IMR-90 (cell line): ENCODE measurements around the gene ARVCF. TPM values are rescaled to one million over a fixed set of nuclear protein-coding genes. Genes with fewer than 3 reads are reported as not detected.

ENCODE experiments used
- ATAC-seq: fragments of 200-7000 bp; cut with Tn5 transposase; 2 replicates; pipeline ENCODE4 v1.9.1; 2020; ENCODE audit warnings: low read depth, mild to moderate bottlenecking, moderate library complexity
- BruUV-seq: library from RNA; stranded (reverse); fragments of 400-500 nt; replicated peaks from 2 replicates; lab custom pipeline; 2021; lab: Mats Ljungman, UMichigan
- CTCF ChIA-PET: fragments of 300-600 bp; formaldehyde crosslinking; extraction: SDS; loops from one replicate; lab custom pipeline; 2021; ENCODE audit warnings: antibody characterized with exemption; lab: Yijun Ruan, JAX
- POLR2A ChIA-PET: fragments of 300-600 bp; sonication (Branson Sonifier 250); formaldehyde crosslinking; loops from one replicate; lab custom pipeline; 2022; ENCODE audit warnings: antibody characterized with exemption; ENCODE audit not compliant: unreplicated experiment; lab: Charles Lee
- DNase-seq: peaks from one replicate; pipeline ENCODE4 v3.0.0; 2013
- H2AFZ ChIP-seq: replicated peaks from 2 replicates; pipeline ENCODE3; 2013; ENCODE audit warnings: low read length, mild to moderate bottlenecking; ENCODE audit not compliant: poor library complexity
- H2AK5ac ChIP-seq: 2 replicates; pipeline ENCODE4 v1.6.1; 2013; ENCODE audit warnings: low read depth, low read length, inconsistent platforms
- H2AK9ac ChIP-seq: replicated peaks from 2 replicates; pipeline ENCODE3; 2013; ENCODE audit warnings: mild to moderate bottlenecking, low read depth, low read length, moderate library complexity; ENCODE audit not compliant: poor library complexity
- H2BK120ac ChIP-seq: 2 replicates; pipeline ENCODE4 v1.6.1; 2013; ENCODE audit warnings: low read depth, low read length, inconsistent platforms
- H2BK15ac ChIP-seq: 3 replicates; pipeline ENCODE4 v1.6.1; 2013; ENCODE audit warnings: low read depth, low read length, inconsistent platforms
- H2BK20ac ChIP-seq: 2 replicates; pipeline ENCODE4 v1.6.1; 2013; ENCODE audit warnings: low read depth, mild to moderate bottlenecking, inconsistent platforms, low read length, moderate library complexity
- H2BK5ac ChIP-seq: 2 replicates; pipeline ENCODE4 v1.6.1; 2013; ENCODE audit warnings: mild to moderate bottlenecking, low read depth, low read length, inconsistent platforms; ENCODE audit not compliant: poor library complexity, severe bottlenecking
- H3K14ac ChIP-seq: replicated peaks from 2 replicates; pipeline ENCODE4 v1.6.1; 2013; ENCODE audit warnings: low read depth, low read length, inconsistent platforms
- H3K18ac ChIP-seq: 2 replicates; pipeline ENCODE4 v1.6.1; 2013; ENCODE audit warnings: low read depth, low read length, control low read depth
- H3K23ac ChIP-seq: 2 replicates; pipeline ENCODE4 v1.6.1; 2013; ENCODE audit warnings: low read depth, low read length, inconsistent platforms
- H3K27ac ChIP-seq: 2 replicates; pipeline ENCODE4 v1.5.1; 2013; ENCODE audit warnings: mild to moderate bottlenecking, control low read depth, low read length; ENCODE audit not compliant: insufficient read depth
- H3K27me3 ChIP-seq: 2 replicates; pipeline ENCODE4 v1.6.1; 2013; ENCODE audit warnings: low read length; ENCODE audit not compliant: control insufficient read depth, insufficient read depth
- H3K36me3 ChIP-seq: 2 replicates; pipeline ENCODE4 v1.6.1; 2013; ENCODE audit warnings: low read length, mixed read lengths; ENCODE audit not compliant: control insufficient read depth, insufficient read depth
- H3K4ac ChIP-seq: 2 replicates; pipeline ENCODE4 v1.6.1; 2013; ENCODE audit warnings: low read depth, low read length, inconsistent platforms
- H3K4me1 ChIP-seq: 2 replicates; pipeline ENCODE4 v1.6.1; 2013; ENCODE audit warnings: low read length, mixed read lengths; ENCODE audit not compliant: control insufficient read depth, insufficient read depth
- H3K4me2 ChIP-seq: 2 replicates; pipeline ENCODE4 v1.6.1; 2013; ENCODE audit warnings: low read depth, mild to moderate bottlenecking, control low read depth, low read length, moderate library complexity
- H3K4me3 ChIP-seq: 2 replicates; pipeline ENCODE4 v1.5.1; 2013; ENCODE audit warnings: low read depth, mild to moderate bottlenecking, control low read depth, low read length, moderate library complexity; ENCODE audit not compliant: insufficient read depth
- H3K56ac ChIP-seq: 2 replicates; pipeline ENCODE4 v1.6.1; 2013; ENCODE audit warnings: low read length, inconsistent platforms; ENCODE audit not compliant: insufficient read depth; ENCODE audit errors: extremely low read depth
- H3K79me1 ChIP-seq, 2 experiments: 2 replicates each; pipeline ENCODE4 v1.6.1; 2013; ENCODE audit warnings: low read length in 2 of 2, inconsistent platforms in 1 of 2, low read depth in 1 of 2
- H3K9ac ChIP-seq: 2 replicates; pipeline ENCODE4 v1.6.1; 2013; ENCODE audit warnings: low read depth, low read length, control low read depth
- H3K9me1 ChIP-seq: 2 replicates; pipeline ENCODE4 v1.6.1; 2013; ENCODE audit warnings: low read length, inconsistent platforms; ENCODE audit not compliant: insufficient read depth
- H3K9me3 ChIP-seq: 2 replicates; pipeline ENCODE4 v1.6.1; 2013; ENCODE audit warnings: low read length; ENCODE audit not compliant: control insufficient read depth, insufficient read depth
- H4K20me1 ChIP-seq: 2 replicates; pipeline ENCODE4 v1.6.1; 2013; ENCODE audit warnings: low read length, inconsistent platforms; ENCODE audit not compliant: insufficient read depth
- H4K5ac ChIP-seq: 2 replicates; pipeline ENCODE4 v1.6.1; 2013; ENCODE audit warnings: mild to moderate bottlenecking, low read depth, low read length, control low read depth
- H4K8ac ChIP-seq, 2 experiments: 2 replicates each; pipeline ENCODE4 v1.6.1; 2013; ENCODE audit warnings: low read depth in 2 of 2, low read length in 2 of 2, control low read depth in 1 of 2, inconsistent platforms in 1 of 2
- H4K91ac ChIP-seq: 2 replicates; pipeline ENCODE4 v1.6.1; 2013; ENCODE audit warnings: low read depth, low read length, inconsistent platforms; ENCODE audit not compliant: insufficient read depth
- BHLHE40 ChIP-seq: fragments of 150-350 bp; IDR thresholded peaks from 2 replicates; pipeline ENCODE4 v1.6.1; 2016; ENCODE audit warnings: mild to moderate bottlenecking, low read depth, low read length
- CEBPB ChIP-seq: IDR thresholded peaks from 2 replicates; pipeline ENCODE4 v1.6.1; 2012; ENCODE audit warnings: low read depth, low read length, improper control_type of control experiment
- CHD1 ChIP-seq: IDR thresholded peaks from 2 replicates; pipeline ENCODE4 v1.6.1; 2012; ENCODE audit warnings: low read depth, low read length, improper control_type of control experiment
- CTCF ChIP-seq: conservative IDR thresholded peaks from 2 replicates; pipeline ENCODE4 v1.5.1; 2012; ENCODE audit warnings: mild to moderate bottlenecking, low read depth, low read length, improper control_type of control experiment
- FOS ChIP-seq: fragments of 150-350 bp; IDR thresholded peaks from 2 replicates; pipeline ENCODE4 v1.6.1; 2016; ENCODE audit warnings: low read depth, low read length
- MAFK ChIP-seq: IDR thresholded peaks from 2 replicates; pipeline ENCODE4 v1.6.1; 2012; ENCODE audit warnings: low read depth, low read length, improper control_type of control experiment
- MAZ ChIP-seq: IDR thresholded peaks from 2 replicates; pipeline ENCODE4 v1.6.1; 2012; ENCODE audit warnings: low read depth, mild to moderate bottlenecking, low read length, improper control_type of control experiment, moderate library complexity, borderline replicate concordance
- MXI1 ChIP-seq: IDR thresholded peaks from 2 replicates; pipeline ENCODE4 v1.6.1; 2012; ENCODE audit warnings: low read depth, mild to moderate bottlenecking, low read length, moderate library complexity, borderline replicate concordance
- NFE2L2 ChIP-seq: fragments of 150-350 bp; IDR thresholded peaks from 2 replicates; pipeline ENCODE4 v1.6.1; 2016; ENCODE audit warnings: low read depth, mild to moderate bottlenecking, low read length
- POLR2A ChIP-seq: IDR thresholded peaks from 2 replicates; pipeline ENCODE4 v1.6.1; 2012; ENCODE audit warnings: mild to moderate bottlenecking, low read depth, low read length
- RAD21 ChIP-seq: IDR thresholded peaks from 2 replicates; pipeline ENCODE4 v1.6.1; 2012; ENCODE audit warnings: low read length, improper control_type of control experiment
- RCOR1 ChIP-seq: IDR thresholded peaks from 2 replicates; pipeline ENCODE4 v1.6.1; 2012; ENCODE audit warnings: mild to moderate bottlenecking, low read length, improper control_type of control experiment; ENCODE audit not compliant: insufficient replicate concordance
- RFX5 ChIP-seq: IDR thresholded peaks from 2 replicates; pipeline ENCODE4 v1.8.0; 2012; ENCODE audit warnings: low read depth, mild to moderate bottlenecking, low read length, moderate library complexity
- WGBS, 2 experiments: methylation state at CpG; one replicate each; pipeline versions ENCODE4 v1.1.5 to v1.1.7; 2013; ENCODE audit warnings: missing lambda C conversion rate in 2 of 2; ENCODE audit not compliant: insufficient read length in 1 of 2; ENCODE audit errors: extremely low coverage in 2 of 2; 5-methylcytosine and 5-hydroxymethylcytosine counted together
- dilution Hi-C: fragments of 300-500 bp; cut with HindIII; formaldehyde crosslinking; loops from one replicate; pipeline ENCODE4 v1.14.3; 2018; ENCODE audit warnings: low sequenced_read_pairs; ENCODE audit not compliant: unreplicated experiment
- in situ Hi-C: fragments of 300-500 bp; cut with MboI; formaldehyde crosslinking; loops from 3 replicates; pipeline ENCODE4 v1.14.3; 2019; ENCODE audit warnings: low sequenced_read_pairs, inconsistent platforms, mixed read lengths
- intact Hi-C: fragments of 100-400 bp; cut with micrococcal nuclease; formaldehyde crosslinking; loops from 2 replicates; pipeline ENCODE4 v1.10.0; 2022
- polyA plus RNA-seq, 3 experiments: library from polyadenylated mRNA; depleted of rRNA; stranded (reverse); fragments of >200 nt; gene quantifications; 2 replicates each; pipeline ENCODE4 v1.2.3, GENCODE V29; 2012; ENCODE audit warnings: low replicate concordance in 1 of 3
- total RNA-seq: library from RNA; depleted of rRNA; stranded (reverse); fragments of >200 nt; gene quantifications from 2 replicates; pipeline ENCODE4 v1.2.3, GENCODE V29; 2012
- TF ChIP-seq, protein P1 (sequence below): fragments of 150-350 bp; IDR thresholded peaks from 2 replicates; pipeline ENCODE4 v1.6.1; 2017; ENCODE audit warnings: mild to moderate bottlenecking, antibody characterized with exemption, low read length, low read depth

ARVCF gene
- total and polyA plus RNA-seq, 2 of the 4 experiments (the other 2 are of a cell fraction): 8.6 to 14.1 TPM

- TF ChIP-seq MAZ: no peak
Measured at GRCh38 chr22:20065896-20066616, 49.4 kb upstream of the ARVCF start (continued).

- Histone ChIP-seq H3K18ac (no peak overlapping the region), H3K9me3 (no peaks in the 10 kb centered on the region), H3K23ac (no peak overlapping the region), H2AK5ac (no peak overlapping the region), H2AFZ (no peak overlapping the region), H3K27me3 (no peaks in the 10 kb centered on the region), H2BK5ac (no peak overlapping the region), H3K4me2 (no peak overlapping the region), H3K27ac (no peak overlapping the region), H3K14ac (no peak overlapping the region), H3K9ac (no peak overlapping the region), H2BK20ac (no peak overlapping the region), H4K8ac (no peak overlapping the region), H3K4me1 (no peaks in the 10 kb centered on the region), H3K4ac (no peak overlapping the region), H3K79me1 (0 out of 4 replicates have a peak, but pooled peaks cover 0 to 5% of the 10 kb centered on the region in 2 experiments), H3K36me3 (peaks cover 29% of the 10 kb centered on the region), H2BK15ac (no peak overlapping the region), H3K9me1 (peaks cover 9% of the 10 kb centered on the region), H4K5ac (no peak overlapping the region), H3K56ac (no peak overlapping the region), H2AK9ac (no peak overlapping the region), H4K91ac (no peak overlapping the region), H4K20me1 (no peaks in the 10 kb centered on the region; the same call in 1 of the 2 replicates), H3K4me3 (no peak overlapping the region), H2BK120ac (no peak overlapping the region)
- ChIA-PET CTCF (no interaction called here), POLR2A (no interaction called here)
- no TSS peak for BruUV-seq
- ATAC-seq (no peak), DNase-seq (no peak)
- dilution Hi-C loops (no loop called here), intact Hi-C loops (no loop called here), in situ Hi-C loops (no loop called here)
- 91% methylated on average over 4 of the region's 18 CpGs; no CpG with 5 or more reads in 1 of the 2 experiments for WGBS, 2 experiments
- TF ChIP-seq, protein P1, sequence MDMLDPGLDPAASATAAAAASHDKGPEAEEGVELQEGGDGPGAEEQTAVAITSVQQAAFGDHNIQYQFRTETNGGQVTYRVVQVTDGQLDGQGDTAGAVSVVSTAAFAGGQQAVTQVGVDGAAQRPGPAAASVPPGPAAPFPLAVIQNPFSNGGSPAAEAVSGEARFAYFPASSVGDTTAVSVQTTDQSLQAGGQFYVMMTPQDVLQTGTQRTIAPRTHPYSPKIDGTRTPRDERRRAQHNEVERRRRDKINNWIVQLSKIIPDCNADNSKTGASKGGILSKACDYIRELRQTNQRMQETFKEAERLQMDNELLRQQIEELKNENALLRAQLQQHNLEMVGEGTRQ: no peak
- TF ChIP-seq MXI1 (no peak), MAFK (no peak), RFX5 (no peak), RCOR1 (no peak), POLR2A (no peak), NFE2L2 (no peak), BHLHE40 (no peak), FOS (no peak), RAD21 (no peak), MAZ (no peak), CEBPB (no peak), CTCF (no peak), CHD1 (no peak)
Measured at GRCh38 chr22:20064545-20065262, 48.1 kb upstream of the ARVCF start.
